BLaER1 (cell line): ENCODE results near the gene FOXP1.

Experiments
- H3K27ac ChIP-seq: shearing (Covaris generic); formaldehyde crosslinking; 2 replicates; pipeline ENCODE4 v1.8.1; 2022
- H3K27me3 ChIP-seq: shearing (Covaris generic); formaldehyde crosslinking; 2 replicates; pipeline ENCODE4 v1.8.1; 2022
- H3K36me3 ChIP-seq: shearing (Covaris generic); formaldehyde crosslinking; 2 replicates; pipeline ENCODE4 v1.8.1; 2022
- H3K4me1 ChIP-seq: shearing (Covaris generic); formaldehyde crosslinking; 2 replicates; pipeline ENCODE4 v1.8.1; 2022
- H3K4me2 ChIP-seq: shearing (Covaris generic); formaldehyde crosslinking; 2 replicates; pipeline ENCODE4 v1.8.1; 2022
- H3K4me3 ChIP-seq: shearing (Covaris generic); formaldehyde crosslinking; 2 replicates; pipeline ENCODE4 v1.8.1; 2022
- H3K9ac ChIP-seq: shearing (Covaris generic); formaldehyde crosslinking; 2 replicates; pipeline ENCODE4 v1.8.1; 2022
- H3K9me3 ChIP-seq: shearing (Covaris generic); formaldehyde crosslinking; 2 replicates; pipeline ENCODE4 v1.8.1; 2022
- H4K20me1 ChIP-seq: shearing (Covaris generic); formaldehyde crosslinking; 2 replicates; pipeline ENCODE4 v1.8.1; 2022
- Cebpa-rat ChIP-seq: shearing (Covaris generic); IDR thresholded peaks from 2 replicates; pipeline ENCODE4 v1.8.1; 2022

Gene FOXP1

GRCh38 chr3:71580636-71581456 lies 2.7 kb downstream of the FOXP1 start:
- H3K4me2 ChIP-seq = peak overlapping the region; percentile 97
- H3K4me3 ChIP-seq = peak overlapping the region; percentile 83

GRCh38 chr3:71579935-71580406 lies 3.6 kb downstream of the FOXP1 start:
- no peak overlapping the region for H3K4me3 ChIP-seq
- no peak overlapping the region for H3K4me2 ChIP-seq
- H3K27me3 ChIP-seq = peaks cover 66% of the 10 kb centered on the region
- H3K9me3 ChIP-seq = no peaks in the 10 kb centered on the region
- no peaks in the 10 kb centered on the region for H3K36me3 ChIP-seq
- no peak overlapping the region for H3K9ac ChIP-seq
- TF ChIP-seq Cebpa-rat = no peak
- H3K4me1 ChIP-seq = peaks cover 14% of the 10 kb centered on the region
- peaks cover 70% of the 10 kb centered on the region for H4K20me1 ChIP-seq
- H3K27ac ChIP-seq = no peak overlapping the region

More at GRCh38 chr3:71580636-71581456, 2.7 kb downstream of the FOXP1 start:
- Histone ChIP-seq H3K36me3 (no peaks in the 10 kb centered on the region), H3K9ac (peak overlapping the region; percentile 8; the same call in 1 of the 2 replicates), H3K9me3 (no peaks in the 10 kb centered on the region), H4K20me1 (peaks cover 62% of the 10 kb centered on the region), H3K27me3 (peaks cover 66% of the 10 kb centered on the region), H3K4me1 (peaks cover 23% of the 10 kb centered on the region), H3K27ac (peak overlapping the region; percentile 31; the same call in 1 of the 2 replicates)
- no peak for TF ChIP-seq Cebpa-rat

- Histone ChIP-seq H3K9me3 (no peaks in the 10 kb centered on the region), H3K9ac (no peak overlapping the region), H4K20me1 (peaks cover 73% of the 10 kb centered on the region), H3K4me3 (no peak overlapping the region), H3K27me3 (peaks cover 66% of the 10 kb centered on the region), H3K36me3 (no peaks in the 10 kb centered on the region), H3K27ac (no peak overlapping the region), H3K4me2 (no peak overlapping the region), H3K4me1 (peaks cover 11% of the 10 kb centered on the region)
- TF ChIP-seq Cebpa-rat = no peak
Observed at GRCh38 chr3:71579326-71579934, 4.1 kb downstream of the FOXP1 start.

GRCh38 chr3:71578054-71578751 lies 5.3 kb downstream of the FOXP1 start:
- Histone ChIP-seq H4K20me1 (peaks cover 77% of the 10 kb centered on the region), H3K4me2 (no peak overlapping the region), H3K4me3 (no peak overlapping the region), H3K27me3 (peaks cover 66% of the 10 kb centered on the region), H3K27ac (no peak overlapping the region), H3K4me1 (peaks cover 11% of the 10 kb centered on the region), H3K36me3 (no peaks in the 10 kb centered on the region), H3K9me3 (no peaks in the 10 kb centered on the region), H3K9ac (no peak overlapping the region)
- no peak for TF ChIP-seq Cebpa-rat

- Histone ChIP-seq H3K9me3 (no peaks in the 10 kb centered on the region), H3K4me2 (no peak overlapping the region), H3K4me3 (no peak overlapping the region), H4K20me1 (peaks cover 75% of the 10 kb centered on the region), H3K27me3 (peaks cover 55% of the 10 kb centered on the region), H3K4me1 (peaks cover 10% of the 10 kb centered on the region), H3K27ac (no peak overlapping the region), H3K9ac (no peak overlapping the region), H3K36me3 (no peaks in the 10 kb centered on the region)
- TF ChIP-seq Cebpa-rat = no peak
Observed at GRCh38 chr3:71577011-71577410, 6.5 kb downstream of the FOXP1 start.

GRCh38 chr3:71575433-71575832 lies 8.1 kb downstream of the FOXP1 start:
- TF ChIP-seq Cebpa-rat = no peak
- Histone ChIP-seq H3K4me1 (no peaks in the 10 kb centered on the region), H3K9me3 (no peaks in the 10 kb centered on the region), H4K20me1 (peaks cover 60% of the 10 kb centered on the region), H3K36me3 (no peaks in the 10 kb centered on the region), H3K27me3 (peaks cover 39% of the 10 kb centered on the region), H3K9ac (no peak overlapping the region), H3K27ac (no peak overlapping the region), H3K4me3 (no peak overlapping the region), H3K4me2 (no peak overlapping the region)

GRCh38 chr3:71573181-71573580 lies 10.3 kb downstream of the FOXP1 start:
- peaks cover 37% of the 10 kb centered on the region for H4K20me1 ChIP-seq
- no peak overlapping the region for H3K27ac ChIP-seq
- no peak overlapping the region for H3K4me2 ChIP-seq
- H3K36me3 ChIP-seq = no peaks in the 10 kb centered on the region
- peaks cover 5% of the 10 kb centered on the region for H3K4me1 ChIP-seq
- H3K9me3 ChIP-seq = no peaks in the 10 kb centered on the region
- no peak for TF ChIP-seq Cebpa-rat
- no peak overlapping the region for H3K9ac ChIP-seq
- peaks cover 16% of the 10 kb centered on the region for H3K27me3 ChIP-seq
- H3K4me3 ChIP-seq = no peak overlapping the region

- TF ChIP-seq Cebpa-rat = no peak
- Histone ChIP-seq H3K27ac (no peak overlapping the region), H4K20me1 (peaks cover 14% of the 10 kb centered on the region; the same call in 1 of the 2 replicates), H3K36me3 (no peaks in the 10 kb centered on the region), H3K27me3 (no peaks in the 10 kb centered on the region), H3K4me2 (no peak overlapping the region), H3K9ac (no peak overlapping the region), H3K9me3 (no peaks in the 10 kb centered on the region), H3K4me1 (peaks cover 8% of the 10 kb centered on the region), H3K4me3 (no peak overlapping the region)
Observed at GRCh38 chr3:71570546-71570945, 13.0 kb downstream of the FOXP1 start.

- Histone ChIP-seq H3K4me1 (peaks cover 23% of the 10 kb centered on the region), H3K4me2 (peak overlapping the region; percentile 47; the same call in 1 of the 2 replicates), H3K9ac (no peak overlapping the region), H3K36me3 (no peaks in the 10 kb centered on the region), H4K20me1 (peaks cover 9% of the 10 kb centered on the region; the same call in 1 of the 2 replicates), H3K9me3 (no peaks in the 10 kb centered on the region), H3K4me3 (no peak overlapping the region), H3K27me3 (no peaks in the 10 kb centered on the region), H3K27ac (no peak overlapping the region)
- TF ChIP-seq Cebpa-rat = no peak
Observed at GRCh38 chr3:71568207-71568606, 15.3 kb downstream of the FOXP1 start.
